Upper lobe of right lung (tissue), 1 donor: ENCODE measurements around the gene LRRN4CL. TPM values are rescaled to one million over a fixed set of nuclear protein-coding genes. Genes with fewer than 3 reads are reported as not detected.

ENCODE experiments used
- ATAC-seq: fragments of 200-7000 bp; cut with Tn5 transposase; one replicate; pipeline ENCODE4 v1.9.1; 2020; ENCODE audit warnings: mild to moderate bottlenecking, moderate library complexity
- DNase-seq: peaks from one replicate; pipeline ENCODE4 v3.0.0-alpha.2; 2020
- H3K27ac ChIP-seq: fragments of 200-600 bp; one replicate; pipeline ENCODE4 v1.8.0; 2022
- H3K27me3 ChIP-seq: fragments of 200-600 bp; one replicate; pipeline ENCODE4 v1.8.0; 2022; ENCODE audit warnings: mild to moderate bottlenecking
- H3K36me3 ChIP-seq: fragments of 200-600 bp; one replicate; pipeline ENCODE4 v1.8.0; 2022
- H3K4me1 ChIP-seq: fragments of 200-600 bp; one replicate; pipeline ENCODE4 v1.8.0; 2022
- H3K4me3 ChIP-seq: fragments of 200-600 bp; one replicate; pipeline ENCODE4 v1.8.0; 2022; ENCODE audit warnings: mild to moderate bottlenecking
- H3K9me3 ChIP-seq: fragments of 200-600 bp; one replicate; pipeline ENCODE4 v1.8.0; 2022
- CTCF ChIP-seq: fragments of 200-600 bp; IDR thresholded peaks from one replicate; pipeline ENCODE4 v1.8.0; 2022; ENCODE audit warnings: antibody characterized with exemption
- intact Hi-C: fragments of 100-400 bp; cut with DNase I; formaldehyde crosslinking; loops from one replicate; pipeline ENCODE4 v1.11.0; 2022
- total RNA-seq: library from RNA; stranded (reverse); fragmentation: NEBNext Ultra II Directional; extraction: Animal tissue kit (Norgen Biotek cat#: 25700); gene quantifications from one replicate; pipeline ENCODE4 v1.2.1, GENCODE V29; 2021
- donor health status: DM: no; HTN: yes; CAD: no; lungs with severe emphysema.

LRRN4CL gene
- total RNA-seq, 1 donor from 2014 or later = 2.0 TPM

- Histone ChIP-seq H3K36me3 (peaks cover 33% of the 10 kb centered on the region), H3K9me3 (no peaks in the 10 kb centered on the region), H3K27me3 (no peaks in the 10 kb centered on the region), H3K4me1 (peaks cover 36% of the 10 kb centered on the region), H3K4me3 (peak overlapping the region; percentile 88), H3K27ac (peak overlapping the region; percentile 89)
- DNase-seq (no peak), ATAC-seq (peak; percentile 47)
- intact Hi-C loops = no loop called here
- no peak for TF ChIP-seq CTCF
Observed at GRCh38 chr11:62671236-62671607, 18.1 kb downstream of the LRRN4CL start.

- peaks cover 39% of the 10 kb centered on the region for H3K4me1 ChIP-seq
- no peak overlapping the region for H3K27ac ChIP-seq
- intact Hi-C loops = no loop called here
Observed at GRCh38 chr11:62669420-62670161, 19.7 kb downstream of the LRRN4CL start.

GRCh38 chr11:62667460-62667859, 21.9 kb downstream of the LRRN4CL start:
- no peak for DNase-seq
- Histone ChIP-seq H3K27ac (no peak overlapping the region), H3K27me3 (no peaks in the 10 kb centered on the region), H3K4me3 (no peak overlapping the region), H3K36me3 (peaks cover 21% of the 10 kb centered on the region), H3K4me1 (peaks cover 32% of the 10 kb centered on the region), H3K9me3 (no peaks in the 10 kb centered on the region)
- no peak for TF ChIP-seq CTCF
- ATAC-seq = no peak
- intact Hi-C loops = no loop called here

More at GRCh38 chr11:62669420-62670161, 19.7 kb downstream of the LRRN4CL start:
- Histone ChIP-seq H3K9me3 (no peaks in the 10 kb centered on the region), H3K27me3 (no peaks in the 10 kb centered on the region), H3K4me3 (no peak overlapping the region), H3K36me3 (peaks cover 22% of the 10 kb centered on the region)
- no peak for TF ChIP-seq CTCF
- ATAC-seq (no peak), DNase-seq (no peak)

DNA sequence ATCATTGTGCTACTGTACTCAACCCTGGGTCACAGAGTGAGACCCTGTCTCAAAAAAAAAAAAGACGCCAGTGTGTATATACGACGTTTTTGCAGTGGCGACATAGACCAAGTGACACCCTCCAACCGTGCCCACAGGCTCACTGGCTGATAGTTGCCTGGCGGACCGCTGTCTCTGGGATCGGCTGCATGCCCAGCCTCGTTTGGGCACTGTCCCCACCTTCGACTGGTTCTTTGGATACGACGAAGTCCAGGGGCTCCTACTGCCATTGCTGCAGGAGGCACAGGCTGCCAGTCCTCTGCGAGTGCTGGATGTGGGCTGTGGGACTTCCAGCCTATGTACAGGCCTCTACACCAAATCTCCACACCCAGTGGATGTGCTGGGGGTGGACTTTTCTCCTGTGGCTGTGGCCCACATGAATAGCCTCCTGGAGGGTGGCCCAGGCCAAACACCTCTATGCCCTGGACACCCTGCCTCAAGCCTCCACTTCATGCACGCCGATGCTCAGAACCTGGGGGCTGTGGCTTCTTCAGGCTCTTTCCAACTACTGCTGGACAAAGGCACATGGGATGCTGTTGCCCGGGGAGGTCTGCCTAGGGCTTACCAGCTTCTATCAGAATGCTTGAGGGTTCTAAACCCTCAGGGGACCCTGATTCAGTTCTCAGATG, 22.9 kb downstream of the LRRN4CL start:
- ATAC-seq = no peak
- intact Hi-C loops = no loop called here
- H3K4me1 ChIP-seq = peaks cover 28% of the 10 kb centered on the region

DNA sequence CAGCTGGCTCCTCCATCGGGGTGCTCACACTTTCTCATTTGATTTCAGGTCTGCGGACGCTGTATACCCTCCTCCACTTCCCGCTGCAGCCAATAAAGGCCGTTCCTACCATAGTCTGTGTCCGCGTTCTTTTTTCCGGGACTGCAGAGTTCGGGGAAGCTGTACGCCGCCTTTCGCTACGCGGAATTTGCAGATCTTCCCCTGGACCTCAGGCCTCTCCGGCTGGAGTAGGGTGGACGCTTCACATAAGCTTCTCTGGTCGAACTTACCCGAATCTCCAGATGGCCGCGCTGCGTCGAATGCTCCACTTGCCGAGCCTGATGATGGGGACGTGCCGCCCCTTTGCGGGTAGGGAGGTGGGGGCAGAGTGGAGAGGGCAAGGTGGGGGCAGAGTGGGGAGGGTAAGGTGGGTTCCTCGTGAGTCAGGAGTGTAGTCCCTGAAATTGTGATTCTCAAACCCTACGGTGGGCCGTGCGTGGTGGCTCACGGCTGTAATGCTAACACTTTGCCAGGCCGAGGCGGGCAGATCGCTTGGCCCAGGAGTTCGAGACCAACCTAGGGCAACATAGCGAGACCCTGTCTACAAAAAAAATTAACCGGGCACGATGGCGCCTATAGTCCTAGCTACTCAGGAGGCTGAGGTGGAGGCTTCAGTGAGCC, 23.6 kb downstream of the LRRN4CL start:
- no peak for TF ChIP-seq CTCF
- DNase-seq = peak; percentile 82
- intact Hi-C loops = no loop called here
- no peaks in the 10 kb centered on the region for H3K9me3 ChIP-seq
- H3K36me3 ChIP-seq = peaks cover 26% of the 10 kb centered on the region
- H3K27me3 ChIP-seq = no peaks in the 10 kb centered on the region
- H3K4me3 ChIP-seq = peak overlapping the region; percentile 92
- H3K4me1 ChIP-seq = peaks cover 26% of the 10 kb centered on the region
- peak overlapping the region; percentile 91 for H3K27ac ChIP-seq
- ATAC-seq = peak; percentile 55

More for the DNA sequence above, 22.9 kb downstream of the LRRN4CL start:
- Histone ChIP-seq H3K36me3 (peaks cover 26% of the 10 kb centered on the region), H3K27me3 (no peaks in the 10 kb centered on the region), H3K9me3 (no peaks in the 10 kb centered on the region), H3K27ac (peak overlapping the region; percentile 91), H3K4me3 (peak overlapping the region; percentile 92)
- no peak for DNase-seq
- TF ChIP-seq CTCF = no peak
